Ishikawa (cell line): ENCODE results near the gene FGD5.

Experiments
- CEBPB ChIP-seq: IDR thresholded peaks from 2 replicates; pipeline ENCODE4 v1.6.1; 2012
- CREB1 ChIP-seq: IDR thresholded peaks from 2 replicates; pipeline ENCODE4 v1.6.1; 2012; ENCODE audit warnings: low read depth
- EGR1 ChIP-seq: IDR thresholded peaks from 2 replicates; pipeline ENCODE4 v1.6.1; 2012
- EP300 ChIP-seq: IDR thresholded peaks from 2 replicates; pipeline ENCODE4 v1.6.1; 2012; ENCODE audit warnings: borderline replicate concordance
- FOXM1 ChIP-seq: IDR thresholded peaks from 2 replicates; pipeline ENCODE4 v1.6.1; 2012; ENCODE audit warnings: low read depth, borderline replicate concordance
- MAX ChIP-seq: IDR thresholded peaks from 2 replicates; pipeline ENCODE4 v1.6.1; 2012
- NFIC ChIP-seq: IDR thresholded peaks from 2 replicates; pipeline ENCODE4 v1.6.1; 2012
- RAD21 ChIP-seq: IDR thresholded peaks from 2 replicates; pipeline ENCODE4 v1.6.1; 2012; ENCODE audit warnings: low read depth
- REST ChIP-seq: IDR thresholded peaks from 2 replicates; pipeline ENCODE4 v1.6.1; 2012; ENCODE audit warnings: low read depth, mild to moderate bottlenecking
- TAF1 ChIP-seq: IDR thresholded peaks from 2 replicates; pipeline ENCODE4 v1.6.1; 2012; ENCODE audit warnings: low read depth, mild to moderate bottlenecking
- TCF12 ChIP-seq: IDR thresholded peaks from 2 replicates; pipeline ENCODE4 v1.6.1; 2012; ENCODE audit warnings: low read depth
- TEAD4 ChIP-seq: IDR thresholded peaks from 2 replicates; pipeline ENCODE4 v1.6.1; 2012
- USF1 ChIP-seq: IDR thresholded peaks from 2 replicates; pipeline ENCODE4 v1.6.1; 2012
- YY1 ChIP-seq: IDR thresholded peaks from 2 replicates; pipeline ENCODE4 v1.6.1; 2012; ENCODE audit warnings: low read depth
- ZBTB7A ChIP-seq: IDR thresholded peaks from 2 replicates; pipeline ENCODE4 v1.6.1; 2012; ENCODE audit warnings: low read depth

The FGD5 gene

GRCh38 chr3:14941871-14942270, 123.1 kb downstream of the FGD5 start:
- TF ChIP-seq TAF1: no peak
- no peak for TF ChIP-seq ZBTB7A
- TF ChIP-seq CREB1: no peak
- no peak for TF ChIP-seq TEAD4
- no peak for TF ChIP-seq USF1
- no peak for TF ChIP-seq RAD21
- no peak for TF ChIP-seq REST
- no peak for TF ChIP-seq CEBPB
- TF ChIP-seq EP300: no peak
- TF ChIP-seq EGR1: no peak

GRCh38 chr3:14943042-14943441, 124.3 kb downstream of the FGD5 start:
- TF ChIP-seq TAF1 (no peak), MAX (no peak), EGR1 (no peak), RAD21 (no peak), YY1 (no peak), CEBPB (no peak), TCF12 (no peak), CREB1 (no peak), NFIC (no peak), USF1 (no peak), FOXM1 (no peak), REST (no peak), TEAD4 (no peak)

GRCh38 chr3:14946236-14946635, 127.5 kb downstream of the FGD5 start:
- TF ChIP-seq CEBPB (no peak), USF1 (no peak)

GRCh38 chr3:14946739-14947099, 128.0 kb downstream of the FGD5 start:
- TF ChIP-seq TCF12 (no peak), CEBPB (0 out of 2 replicates have a peak, but pooled peaks have one; percentile 39)

- TF ChIP-seq MAX (peak; percentile 64), CREB1 (peak; percentile 15; the same call in 1 of the 2 replicates), TCF12 (peak; percentile 30; the same call in 1 of the 2 replicates), EP300 (no peak), FOXM1 (no peak), TAF1 (peak; percentile 56), EGR1 (peak; percentile 30; the same call in 1 of the 2 replicates), NFIC (no peak)
Observed at GRCh38 chr3:14947100-14947885, 128.5 kb downstream of the FGD5 start, which contains the start of gene NR2C2. TSS of gene NR2C2 (plus strand) at chr3:14947583. CDS start at chr3:15003915, 56,332 bp downstream.

- TF ChIP-seq TEAD4 (no peak; the same call in 1 of the 2 replicates), CREB1 (peak; percentile 47; the same call in 1 of the 2 replicates), EGR1 (peak; percentile 55), CEBPB (no peak; the same call in 1 of the 2 replicates), TCF12 (no peak; the same call in 1 of the 2 replicates), TAF1 (peak; percentile 67), ZBTB7A (peak; percentile 8; the same call in 1 of the 2 replicates), YY1 (peak; percentile 94), FOXM1 (no peak), USF1 (no peak), REST (no peak), NFIC (peak; percentile 95), RAD21 (no peak), EP300 (no peak), MAX (peak; percentile 48)
Observed at GRCh38 chr3:14947886-14948608, 129.3 kb downstream of the FGD5 start.
